ENCODE data around the gene DNMT3A.
A peak's percentile ranks its signal among the peaks of the same experiment; 100 is the strongest.

DNMT3A gene

DNA sequence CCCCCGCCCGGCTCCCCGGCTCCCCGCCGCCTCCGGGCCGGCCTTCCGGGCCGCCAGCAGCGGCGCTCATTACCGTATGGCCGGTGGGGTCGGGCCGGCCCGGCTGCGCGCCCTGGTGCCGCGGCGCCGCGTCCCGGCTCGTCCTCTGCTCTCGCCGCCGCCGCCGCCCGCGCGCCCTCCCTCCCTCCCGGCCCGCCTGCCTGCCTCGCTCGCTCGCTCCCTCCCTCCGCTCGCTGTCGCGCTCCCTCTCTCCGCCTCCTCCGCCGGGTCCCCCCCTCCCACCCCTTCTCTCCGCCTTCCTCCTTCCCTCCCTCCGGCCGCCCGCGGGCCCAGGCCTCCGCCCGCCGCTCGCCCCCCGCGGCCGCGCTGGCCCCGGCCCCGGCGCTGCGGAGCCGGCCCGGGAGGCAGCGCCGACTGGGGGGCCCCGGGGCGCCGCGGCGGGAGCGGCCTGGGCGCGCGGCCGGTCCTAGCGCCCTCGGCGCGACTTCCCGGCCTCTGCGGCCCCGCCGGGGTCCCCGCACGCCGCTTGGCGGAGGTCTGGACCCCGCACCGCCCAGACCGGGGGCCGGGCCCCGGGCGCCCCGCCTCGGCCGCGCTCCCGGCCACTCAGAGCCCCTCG lies at the start of gene DNMT3A:
Gene DNMT3A (minus strand): TSS at position 173 of the 619 bp plus-strand sequence. CDS start 27,941 bp downstream, outside the sequence.
- H3K36me3 ChIP-seq (ENCODE audit: insufficient read depth, low read depth, low read length) = no peaks in the 10 kb centered on the region
- H3K9ac ChIP-seq (ENCODE audit: low read depth, low read length) = no peak within 1 kb of the TSS
- peaks cover 5% of the 10 kb centered on the region; the same call in 1 of the 2 replicates for H3K4me1 ChIP-seq (ENCODE audit: insufficient read depth, low read length)
- H3K9me3 ChIP-seq (ENCODE audit: insufficient read depth, low read depth, low read length) = no peaks in the 10 kb centered on the region
- H3K4me3 ChIP-seq (ENCODE audit: low read length) = peak within 1 kb of the TSS; percentile 69
- H3K27me3 ChIP-seq (ENCODE audit: insufficient read depth, low read length) = peaks cover 35% of the 10 kb centered on the region
- H3K27ac ChIP-seq (ENCODE audit: low read length) = no peak within 1 kb of the TSS

DNA sequence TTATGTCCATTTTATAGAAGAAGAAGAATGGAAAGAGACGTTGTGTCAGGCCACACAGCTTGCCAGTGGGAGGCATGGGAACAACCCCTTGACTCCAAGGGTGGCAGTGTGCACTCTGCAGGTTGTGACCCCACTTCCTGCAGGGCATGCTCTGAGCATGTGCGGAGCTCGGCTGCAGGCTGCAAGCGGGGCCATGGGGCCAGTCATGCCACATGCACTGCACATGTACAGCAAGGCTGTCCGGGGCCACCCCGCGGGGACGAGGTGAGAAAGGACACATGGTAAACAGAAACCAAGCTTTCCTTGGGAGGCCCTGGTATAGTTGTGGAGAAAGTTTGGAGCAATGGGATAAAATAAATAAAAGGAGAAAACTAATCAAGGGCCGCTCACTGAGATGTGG lies 47.4 kb upstream of the DNMT3A start:
- H3K4me1 ChIP-seq (ENCODE audit: insufficient read depth, low read length) = no peaks in the 10 kb centered on the region
- no peak overlapping the region for H3K27ac ChIP-seq (ENCODE audit: low read length)
- no peak overlapping the region for H3K4me3 ChIP-seq (ENCODE audit: low read length)
- H3K27me3 ChIP-seq (ENCODE audit: insufficient read depth, low read length) = no peaks in the 10 kb centered on the region
- H3K9me3 ChIP-seq (ENCODE audit: insufficient read depth, low read depth, low read length) = no peaks in the 10 kb centered on the region
- peaks cover 4% of the 10 kb centered on the region; the same call in 1 of the 2 replicates for H3K36me3 ChIP-seq (ENCODE audit: insufficient read depth, low read depth, low read length)
- no peak overlapping the region for H3K9ac ChIP-seq (ENCODE audit: low read depth, low read length)

DNA sequence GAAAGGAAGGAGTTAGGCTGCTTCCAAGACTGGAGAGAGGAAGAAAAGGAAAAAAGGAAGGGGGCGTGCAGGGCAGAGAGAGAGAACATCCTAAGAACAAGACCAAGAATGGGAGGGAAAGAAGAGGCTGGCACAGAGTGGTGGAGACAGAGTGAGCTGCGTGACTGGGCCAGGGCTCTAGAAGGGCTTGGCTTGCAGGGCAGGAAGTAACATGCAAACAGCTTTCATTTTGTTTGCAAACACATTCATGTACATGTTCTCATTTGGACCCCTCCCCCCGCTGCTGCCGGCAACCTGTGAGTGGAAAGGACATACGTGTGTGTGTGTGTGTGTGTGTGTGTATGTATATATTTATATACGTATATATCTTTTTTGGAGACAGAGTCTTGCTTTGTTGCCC lies 46.8 kb upstream of the DNMT3A start:
- Histone ChIP-seq H3K9me3 (ENCODE audit: insufficient read depth, low read depth, low read length) (no peaks in the 10 kb centered on the region), H3K27ac (ENCODE audit: low read length) (no peak overlapping the region), H3K9ac (ENCODE audit: low read depth, low read length) (no peak overlapping the region), H3K4me1 (ENCODE audit: insufficient read depth, low read length) (no peaks in the 10 kb centered on the region), H3K4me3 (ENCODE audit: low read length) (no peak overlapping the region), H3K27me3 (ENCODE audit: insufficient read depth, low read length) (no peaks in the 10 kb centered on the region), H3K36me3 (ENCODE audit: insufficient read depth, low read depth, low read length) (peaks cover 4% of the 10 kb centered on the region; the same call in 1 of the 2 replicates)

DNA sequence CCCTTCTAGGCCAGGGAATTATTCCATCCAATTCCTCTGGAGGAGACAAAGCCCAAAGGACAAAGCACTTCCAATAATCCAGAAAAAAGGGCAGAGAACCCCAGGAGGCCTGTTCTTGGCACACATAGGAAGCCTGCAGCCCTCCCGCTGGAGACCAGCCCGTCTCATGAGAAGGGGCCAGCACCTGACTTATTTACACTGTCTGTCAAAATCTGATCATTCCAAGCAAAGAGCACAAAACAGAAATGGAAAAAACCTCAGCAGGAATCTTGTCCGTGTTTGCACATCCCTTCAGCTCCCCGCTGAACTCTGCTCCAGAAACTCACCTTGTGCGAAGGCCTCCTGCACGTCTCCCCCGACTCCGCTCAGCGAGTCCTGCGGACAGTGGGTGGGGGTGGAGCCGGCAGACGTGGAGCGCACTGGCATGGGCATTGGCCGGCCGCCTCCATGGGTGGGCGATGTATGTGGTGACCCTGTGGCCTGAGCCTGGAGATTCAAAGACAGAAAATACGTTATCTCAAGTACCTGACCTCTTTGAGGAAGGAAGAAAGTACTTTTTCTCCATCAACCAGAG lies 46.2 kb upstream of the DNMT3A start:
- H3K9ac ChIP-seq (ENCODE audit: low read depth, low read length) = no peak overlapping the region
- no peaks in the 10 kb centered on the region for H3K27me3 ChIP-seq (ENCODE audit: insufficient read depth, low read length)
- H3K27ac ChIP-seq (ENCODE audit: low read length) = no peak overlapping the region
- H3K4me3 ChIP-seq (ENCODE audit: low read length) = no peak overlapping the region
- no peaks in the 10 kb centered on the region for H3K9me3 ChIP-seq (ENCODE audit: insufficient read depth, low read depth, low read length)
- peaks cover 4% of the 10 kb centered on the region; the same call in 1 of the 2 replicates for H3K36me3 ChIP-seq (ENCODE audit: insufficient read depth, low read depth, low read length)
- H3K4me1 ChIP-seq (ENCODE audit: insufficient read depth, low read length) = no peaks in the 10 kb centered on the region

DNA sequence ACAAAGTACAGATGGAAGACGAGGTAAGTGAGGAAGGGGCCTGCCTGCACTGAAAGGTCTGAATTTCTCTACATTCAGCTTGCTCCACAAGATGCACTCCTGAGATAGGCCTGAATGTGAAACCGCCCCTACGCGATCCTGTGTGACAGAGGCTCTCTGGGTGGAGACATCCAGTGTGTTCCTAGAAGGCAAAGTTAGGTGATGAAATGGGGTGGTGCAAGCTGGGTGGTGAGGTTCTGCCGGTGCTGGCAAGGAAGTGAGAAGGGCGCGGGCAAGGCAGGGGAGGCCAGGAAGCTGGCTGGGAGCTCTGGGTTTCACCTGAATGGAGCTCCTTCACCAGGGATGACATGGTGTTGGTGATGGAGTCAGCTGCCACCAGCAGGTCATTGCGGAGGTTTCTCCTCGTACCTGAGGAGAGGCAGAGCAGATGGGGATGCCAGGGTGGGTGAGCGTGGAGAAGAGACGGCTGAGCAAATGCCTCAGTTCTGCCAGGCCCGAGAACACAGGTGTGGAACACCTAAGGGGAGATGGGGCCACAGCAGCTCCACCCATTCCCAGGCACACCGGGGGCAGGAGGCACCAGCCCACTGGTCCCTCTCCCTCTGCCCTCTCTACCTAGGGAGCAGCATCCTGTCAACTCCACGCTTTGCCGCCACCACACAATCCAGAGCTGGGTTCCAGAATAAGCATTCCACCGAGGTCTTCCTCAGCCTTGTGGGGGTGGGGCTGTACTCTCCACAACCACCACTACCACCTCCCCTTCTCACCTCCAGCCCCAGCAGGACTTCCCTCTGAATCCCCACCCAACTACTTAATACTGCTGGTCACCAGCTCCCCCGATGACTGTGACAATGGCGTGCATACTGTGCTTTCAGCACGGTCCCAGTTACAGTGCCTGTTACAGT lies 45.5 kb upstream of the DNMT3A start:
- H3K27ac ChIP-seq (ENCODE audit: low read length) = no peak overlapping the region
- H3K36me3 ChIP-seq (ENCODE audit: insufficient read depth, low read depth, low read length) = peaks cover 4% of the 10 kb centered on the region; the same call in 1 of the 2 replicates
- no peak overlapping the region for H3K9ac ChIP-seq (ENCODE audit: low read depth, low read length)
- H3K27me3 ChIP-seq (ENCODE audit: insufficient read depth, low read length) = no peaks in the 10 kb centered on the region
- no peak overlapping the region for H3K4me3 ChIP-seq (ENCODE audit: low read length)
- H3K9me3 ChIP-seq (ENCODE audit: insufficient read depth, low read depth, low read length) = no peaks in the 10 kb centered on the region
- no peaks in the 10 kb centered on the region for H3K4me1 ChIP-seq (ENCODE audit: insufficient read depth, low read length)

DNA sequence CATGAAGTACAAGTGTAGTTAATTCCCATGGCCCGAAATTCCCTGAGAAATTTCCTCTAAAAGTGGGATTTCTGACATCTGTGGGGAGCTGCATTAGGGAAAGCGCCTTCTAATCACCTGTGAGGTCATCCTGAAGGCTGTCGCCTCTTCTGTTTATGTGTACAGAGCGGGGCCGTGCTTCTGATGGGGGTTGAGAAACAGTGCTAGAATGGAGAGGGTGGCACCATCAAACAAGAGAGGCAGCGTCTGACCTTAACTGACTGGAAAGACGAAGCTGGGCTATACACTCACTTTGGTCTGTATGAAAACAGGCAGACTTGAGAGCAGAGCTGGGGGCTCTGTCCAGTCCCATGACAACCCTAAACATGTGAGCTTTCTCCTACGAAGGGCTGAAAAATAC lies 44.2 kb upstream of the DNMT3A start:
- Histone ChIP-seq H3K27me3 (ENCODE audit: insufficient read depth, low read length) (no peaks in the 10 kb centered on the region), H3K9me3 (ENCODE audit: insufficient read depth, low read depth, low read length) (no peaks in the 10 kb centered on the region), H3K36me3 (ENCODE audit: insufficient read depth, low read depth, low read length) (peaks cover 4% of the 10 kb centered on the region; the same call in 1 of the 2 replicates), H3K4me1 (ENCODE audit: insufficient read depth, low read length) (no peaks in the 10 kb centered on the region), H3K9ac (ENCODE audit: low read depth, low read length) (no peak overlapping the region), H3K27ac (ENCODE audit: low read length) (no peak overlapping the region), H3K4me3 (ENCODE audit: low read length) (no peak overlapping the region)

DNA sequence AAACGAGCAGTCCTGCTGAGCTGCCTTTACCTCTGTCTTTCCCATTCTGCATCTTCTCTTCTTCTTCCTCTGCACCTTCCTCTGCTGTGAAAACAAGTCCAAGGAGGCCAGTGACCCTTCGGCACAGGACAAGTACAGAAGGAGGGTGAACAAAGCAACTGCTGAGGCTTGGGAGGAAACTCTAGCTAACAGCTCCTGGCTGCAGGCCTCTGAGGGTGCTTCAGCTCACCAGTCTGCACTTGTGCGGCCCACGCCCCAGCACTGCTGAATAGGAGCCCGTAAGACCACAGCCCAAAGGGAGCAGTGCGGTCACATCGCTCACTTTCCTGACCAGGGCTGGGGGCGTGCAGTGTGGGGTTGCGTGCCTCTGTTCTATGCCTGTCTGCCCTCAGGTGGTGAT lies 42.1 kb upstream of the DNMT3A start:
- Histone ChIP-seq H3K4me3 (ENCODE audit: low read length) (no peak overlapping the region), H3K9me3 (ENCODE audit: insufficient read depth, low read depth, low read length) (no peaks in the 10 kb centered on the region), H3K27ac (ENCODE audit: low read length) (no peak overlapping the region), H3K27me3 (ENCODE audit: insufficient read depth, low read length) (no peaks in the 10 kb centered on the region; the same call in 1 of the 2 replicates), H3K4me1 (ENCODE audit: insufficient read depth, low read length) (no peaks in the 10 kb centered on the region), H3K36me3 (ENCODE audit: insufficient read depth, low read depth, low read length) (peaks cover 4% of the 10 kb centered on the region; the same call in 1 of the 2 replicates), H3K9ac (ENCODE audit: low read depth, low read length) (no peak overlapping the region)

DNA sequence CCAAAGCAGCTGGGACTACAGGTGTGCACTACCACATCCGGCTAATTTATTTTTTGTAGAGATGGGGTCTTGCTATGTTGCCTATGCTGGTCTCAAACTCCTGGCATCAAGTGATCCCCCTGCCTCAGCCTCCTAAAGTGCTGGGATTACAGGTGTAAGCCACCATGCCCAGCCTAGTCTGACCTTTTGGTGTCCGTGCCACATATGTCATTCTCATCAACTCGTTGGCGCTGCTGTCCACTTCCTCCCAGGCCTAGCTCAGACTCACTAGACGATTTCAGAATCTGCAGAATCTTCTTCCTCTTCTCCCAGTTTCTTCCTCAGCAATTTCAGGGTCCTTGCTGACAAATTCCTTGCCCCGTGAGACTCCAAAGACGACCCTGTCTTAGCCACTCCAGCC lies 39.8 kb upstream of the DNMT3A start:
- Histone ChIP-seq H3K27ac (ENCODE audit: low read length) (no peak overlapping the region), H3K27me3 (ENCODE audit: insufficient read depth, low read length) (peaks cover under 1% of the 10 kb centered on the region), H3K9me3 (ENCODE audit: insufficient read depth, low read depth, low read length) (no peaks in the 10 kb centered on the region), H3K4me1 (ENCODE audit: insufficient read depth, low read length) (peaks cover 6% of the 10 kb centered on the region; the same call in 1 of the 2 replicates), H3K4me3 (ENCODE audit: low read length) (no peak overlapping the region), H3K9ac (ENCODE audit: low read depth, low read length) (no peak overlapping the region), H3K36me3 (ENCODE audit: insufficient read depth, low read depth, low read length) (no peaks in the 10 kb centered on the region; the same call in 1 of the 2 replicates)

DNA sequence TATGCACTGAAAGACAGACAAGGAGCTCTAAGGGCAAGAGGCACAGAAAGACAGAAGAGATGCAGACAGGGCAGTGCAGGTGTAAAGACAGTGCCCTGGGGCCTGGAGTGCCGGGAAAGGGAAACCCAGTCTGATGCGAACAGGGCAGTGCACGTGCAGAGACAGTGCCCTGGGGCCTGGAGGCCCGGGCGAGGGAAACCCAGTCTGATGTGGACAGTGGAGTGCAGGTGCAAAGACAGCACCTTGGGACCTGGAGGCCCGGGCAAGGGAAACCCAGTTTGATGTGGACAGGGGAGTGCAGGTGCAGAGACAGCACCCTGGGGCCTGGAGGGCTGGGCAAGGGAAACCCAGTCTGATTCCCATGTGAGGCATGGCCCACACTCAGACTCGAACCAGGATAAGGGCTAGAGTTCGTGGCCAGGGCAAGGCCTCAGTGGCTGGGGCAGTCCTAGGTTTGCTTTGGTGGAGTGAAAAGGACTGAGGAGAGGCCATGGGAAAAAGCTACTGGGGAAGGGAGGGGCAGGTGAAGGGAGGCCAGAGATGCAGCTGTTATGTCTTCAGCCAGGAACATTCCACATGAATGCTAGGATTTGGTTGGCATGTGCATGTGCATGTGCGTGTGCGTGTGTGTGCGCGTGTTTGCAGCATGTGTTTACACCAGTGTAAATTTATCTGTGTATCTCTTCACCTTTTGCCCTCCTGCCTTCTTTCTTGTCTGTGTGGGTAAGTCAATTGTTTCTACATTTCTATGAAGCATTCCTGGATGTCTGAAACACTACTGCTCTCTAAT lies 39.1 kb upstream of the DNMT3A start:
- no peak overlapping the region for H3K9ac ChIP-seq (ENCODE audit: low read depth, low read length)
- peaks cover 8% of the 10 kb centered on the region for H3K27me3 ChIP-seq (ENCODE audit: insufficient read depth, low read length)
- no peak overlapping the region for H3K27ac ChIP-seq (ENCODE audit: low read length)
- H3K36me3 ChIP-seq (ENCODE audit: insufficient read depth, low read depth, low read length) = no peaks in the 10 kb centered on the region
- no peak overlapping the region for H3K4me3 ChIP-seq (ENCODE audit: low read length)
- H3K9me3 ChIP-seq (ENCODE audit: insufficient read depth, low read depth, low read length) = no peaks in the 10 kb centered on the region
- peaks cover 6% of the 10 kb centered on the region; the same call in 1 of the 2 replicates for H3K4me1 ChIP-seq (ENCODE audit: insufficient read depth, low read length)

DNA sequence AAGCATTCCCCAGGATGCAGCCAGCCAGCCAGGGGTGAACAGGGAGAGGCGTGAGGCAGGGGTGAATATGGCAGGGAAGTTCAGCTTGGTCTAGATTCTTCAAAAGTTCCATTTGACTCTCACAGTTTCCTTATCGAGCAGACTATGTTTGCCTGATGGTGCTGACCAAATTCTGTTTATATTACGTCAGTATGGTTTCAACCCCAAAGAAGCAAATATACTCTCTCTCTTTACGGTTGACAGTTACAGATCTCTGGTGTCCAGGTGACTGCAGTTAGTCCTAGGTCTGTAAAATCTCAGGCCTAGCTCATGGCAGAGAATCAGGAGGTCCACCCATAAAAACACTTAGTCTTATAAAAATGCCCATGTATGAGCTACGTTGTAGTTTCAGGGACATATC lies 38.3 kb upstream of the DNMT3A start:
- Histone ChIP-seq H3K4me1 (ENCODE audit: insufficient read depth, low read length) (peaks cover 6% of the 10 kb centered on the region; the same call in 1 of the 2 replicates), H3K9me3 (ENCODE audit: insufficient read depth, low read depth, low read length) (no peaks in the 10 kb centered on the region), H3K27me3 (ENCODE audit: insufficient read depth, low read length) (peaks cover 15% of the 10 kb centered on the region), H3K27ac (ENCODE audit: low read length) (no peak overlapping the region), H3K36me3 (ENCODE audit: insufficient read depth, low read depth, low read length) (no peaks in the 10 kb centered on the region), H3K9ac (ENCODE audit: low read depth, low read length) (no peak overlapping the region), H3K4me3 (ENCODE audit: low read length) (no peak overlapping the region)

DNA sequence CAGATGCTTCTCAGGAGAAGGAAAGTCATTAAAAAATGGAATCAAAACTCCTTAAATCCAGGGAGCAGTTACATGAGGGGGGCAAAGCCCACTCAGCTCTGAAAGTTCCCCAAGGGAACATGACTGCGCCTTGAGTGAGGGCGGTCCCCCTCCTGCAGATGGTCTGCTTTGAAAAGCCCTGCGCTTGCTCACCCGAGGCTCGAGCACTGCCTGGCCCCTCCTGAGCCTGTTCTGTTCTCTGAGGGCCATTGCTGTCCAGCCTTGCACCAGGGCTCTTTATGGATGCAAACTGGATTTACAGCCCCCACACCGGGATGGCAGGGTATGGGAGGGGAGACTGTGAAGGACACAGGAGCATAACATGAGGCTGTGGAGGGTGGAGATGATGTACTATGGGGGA lies 37.8 kb upstream of the DNMT3A start:
- Histone ChIP-seq H3K27me3 (ENCODE audit: insufficient read depth, low read length) (peaks cover 20% of the 10 kb centered on the region), H3K9ac (ENCODE audit: low read depth, low read length) (no peak overlapping the region), H3K4me3 (ENCODE audit: low read length) (no peak overlapping the region), H3K9me3 (ENCODE audit: insufficient read depth, low read depth, low read length) (no peaks in the 10 kb centered on the region), H3K4me1 (ENCODE audit: insufficient read depth, low read length) (peaks cover 6% of the 10 kb centered on the region; the same call in 1 of the 2 replicates), H3K27ac (ENCODE audit: low read length) (no peak overlapping the region), H3K36me3 (ENCODE audit: insufficient read depth, low read depth, low read length) (no peaks in the 10 kb centered on the region)

Measured in iPS-20b (cell line).